MCF 10A (cell line): ENCODE measurements around the gene CNNM2. TPM values are rescaled to one million over a fixed set of nuclear protein-coding genes. Genes with fewer than 3 reads are reported as not detected.

Experiments used
- BruUV-seq: library from RNA; stranded (reverse); fragments of 400-500 nt; replicated peaks from 2 replicates; lab custom pipeline; 2021; lab: Mats Ljungman, UMichigan
- CTCF ChIA-PET: fragments of 300-600 bp; sonication (Branson Sonifier 250); formaldehyde crosslinking; extraction: SDS; loops from one replicate; lab custom pipeline; 2021; ENCODE audit warnings: antibody characterized with exemption, inconsistent platforms; lab: Yijun Ruan, JAX
- POLR2A ChIA-PET: fragments of 300-600, 350-650 bp; sonication (Branson Sonifier 250); formaldehyde crosslinking; extraction: SDS; loops from one replicate; lab custom pipeline; 2020; ENCODE audit warnings: antibody characterized with exemption, inconsistent platforms; lab: Yijun Ruan, JAX
- DNase-seq: peaks from one replicate; pipeline ENCODE4 v3.0.0-alpha.2; 2018; ENCODE audit not compliant: unreplicated experiment
- H3K27ac Mint-ChIP-seq: one replicate; pipeline ENCODE4 v1.8.0; 2022; ENCODE audit warnings: mild to moderate bottlenecking, low read depth, mixed read lengths; ENCODE audit not compliant: unreplicated experiment
- H3K27me3 Mint-ChIP-seq: one replicate; pipeline ENCODE4 v1.8.0; 2022; ENCODE audit warnings: mixed read lengths; ENCODE audit not compliant: insufficient read depth, unreplicated experiment
- H3K36me3 Mint-ChIP-seq: one replicate; pipeline ENCODE4 v1.8.0; 2022; ENCODE audit warnings: mild to moderate bottlenecking, moderate library complexity, mixed read lengths; ENCODE audit not compliant: insufficient read depth, unreplicated experiment
- H3K4me1 Mint-ChIP-seq: one replicate; pipeline ENCODE4 v1.8.0; 2022; ENCODE audit warnings: mixed read lengths; ENCODE audit not compliant: insufficient read depth, unreplicated experiment
- H3K4me3 Mint-ChIP-seq: one replicate; pipeline ENCODE4 v1.8.0; 2022; ENCODE audit warnings: mild to moderate bottlenecking, moderate library complexity, mixed read lengths; ENCODE audit not compliant: unreplicated experiment
- H3K9me3 Mint-ChIP-seq: one replicate; pipeline ENCODE4 v1.8.0; 2022; ENCODE audit warnings: mixed read lengths; ENCODE audit not compliant: unreplicated experiment
- intact Hi-C: fragments of 100-400 bp; cut with micrococcal nuclease; formaldehyde crosslinking; loops from 2 replicates; pipeline ENCODE4 v1.14.1; 2022
- total RNA-seq: library from RNA; stranded (reverse); gene quantifications from 2 replicates; pipeline ENCODE4 v1.2.3, GENCODE V29; 2022
- TF ChIP-seq, protein P1 (sequence below): fragments of 200-600 bp; IDR thresholded peaks from one replicate; pipeline ENCODE4 v1.8.0; 2022; ENCODE audit warnings: antibody characterized with exemption, mild to moderate bottlenecking; ENCODE audit not compliant: unreplicated experiment

Gene CNNM2
- total RNA-seq, 1 experiment from 2014 or later, result 5.6 TPM

DNA sequence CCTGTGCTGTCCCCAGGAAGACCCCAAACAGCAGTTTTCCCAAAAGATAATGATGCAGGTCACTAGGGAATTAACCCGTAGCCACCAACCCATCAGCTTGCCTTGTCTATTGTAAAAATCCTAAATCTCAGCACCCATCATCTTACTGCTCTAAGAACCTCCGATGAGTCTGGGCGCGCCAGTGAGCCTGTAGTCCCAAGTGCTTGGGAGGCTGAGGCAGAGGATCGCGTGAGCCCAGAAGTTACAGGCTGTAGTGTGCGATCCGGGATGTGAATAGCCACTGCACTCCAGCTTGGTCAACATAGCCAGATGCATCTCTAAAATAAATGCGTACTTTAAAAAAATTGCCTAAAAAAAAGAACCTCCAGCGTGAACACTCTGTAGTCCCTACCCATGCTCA lies 47.9 kb upstream of the CNNM2 start:
- Mint-ChIP-seq H3K27me3 (no peaks in the 10 kb centered on the region), H3K4me3 (no peak overlapping the region), H3K27ac (no peak overlapping the region), H3K4me1 (no peaks in the 10 kb centered on the region), H3K9me3 (no peaks in the 10 kb centered on the region), H3K36me3 (peaks cover 10% of the 10 kb centered on the region)
- ChIA-PET CTCF (interaction anchor here (0.6 kb wide), 1 partner anchor 127 kb away, joined by 3 read pairs; no protein-coding TSS in a partner anchor), POLR2A (no interaction called here)
- no TSS peak for BruUV-seq
- TF ChIP-seq, protein P1, sequence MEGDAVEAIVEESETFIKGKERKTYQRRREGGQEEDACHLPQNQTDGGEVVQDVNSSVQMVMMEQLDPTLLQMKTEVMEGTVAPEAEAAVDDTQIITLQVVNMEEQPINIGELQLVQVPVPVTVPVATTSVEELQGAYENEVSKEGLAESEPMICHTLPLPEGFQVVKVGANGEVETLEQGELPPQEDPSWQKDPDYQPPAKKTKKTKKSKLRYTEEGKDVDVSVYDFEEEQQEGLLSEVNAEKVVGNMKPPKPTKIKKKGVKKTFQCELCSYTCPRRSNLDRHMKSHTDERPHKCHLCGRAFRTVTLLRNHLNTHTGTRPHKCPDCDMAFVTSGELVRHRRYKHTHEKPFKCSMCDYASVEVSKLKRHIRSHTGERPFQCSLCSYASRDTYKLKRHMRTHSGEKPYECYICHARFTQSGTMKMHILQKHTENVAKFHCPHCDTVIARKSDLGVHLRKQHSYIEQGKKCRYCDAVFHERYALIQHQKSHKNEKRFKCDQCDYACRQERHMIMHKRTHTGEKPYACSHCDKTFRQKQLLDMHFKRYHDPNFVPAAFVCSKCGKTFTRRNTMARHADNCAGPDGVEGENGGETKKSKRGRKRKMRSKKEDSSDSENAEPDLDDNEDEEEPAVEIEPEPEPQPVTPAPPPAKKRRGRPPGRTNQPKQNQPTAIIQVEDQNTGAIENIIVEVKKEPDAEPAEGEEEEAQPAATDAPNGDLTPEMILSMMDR, result no peak
- intact Hi-C loops, result no loop called here
- no peak for DNase-seq

GRCh38 chr10:102872163-102872562 lies 45.9 kb upstream of the CNNM2 start:
- TF ChIP-seq, protein P1, result no peak
- no peak for DNase-seq
- no peaks in the 10 kb centered on the region for H3K27me3 Mint-ChIP-seq
- no peak overlapping the region for H3K4me3 Mint-ChIP-seq
- H3K36me3 Mint-ChIP-seq, result peaks cover 10% of the 10 kb centered on the region
- intact Hi-C loops, result no loop called here
- no peaks in the 10 kb centered on the region for H3K9me3 Mint-ChIP-seq
- ChIA-PET CTCF (interaction anchor here (0.7 to 1.6 kb wide), 4 partner anchors 10 to 119 kb away, joined by 3 to 4 read pairs (median 3); no protein-coding TSS in a partner anchor), POLR2A (interaction anchor here (0.6 kb wide), 1 partner anchor 483 kb away, joined by 3 read pairs; no protein-coding TSS in a partner anchor)
- H3K4me1 Mint-ChIP-seq, result no peaks in the 10 kb centered on the region
- no TSS peak for BruUV-seq
- no peak overlapping the region for H3K27ac Mint-ChIP-seq

- no peaks in the 10 kb centered on the region for H3K36me3 Mint-ChIP-seq
- H3K27ac Mint-ChIP-seq, result no peak overlapping the region
- intact Hi-C loops, result no loop called here
- H3K27me3 Mint-ChIP-seq, result no peaks in the 10 kb centered on the region
- no peaks in the 10 kb centered on the region for H3K9me3 Mint-ChIP-seq
- CTCF ChIA-PET, result interaction anchor here (1.2 kb wide), 1 partner anchor 42 kb away, joined by 3 read pairs; no protein-coding TSS in a partner anchor
- TF ChIP-seq, protein P1, result no peak
- no peak for DNase-seq
- BruUV-seq, result no TSS peak
- H3K4me1 Mint-ChIP-seq, result no peaks in the 10 kb centered on the region
- H3K4me3 Mint-ChIP-seq, result no peak overlapping the region
- POLR2A ChIA-PET, result interaction anchor here (0.6 to 0.9 kb wide), 2 partner anchors 25 to 194 kb away, joined by 3 read pairs; no protein-coding TSS in a partner anchor
Observed at GRCh38 chr10:102876747-102877153, 41.3 kb upstream of the CNNM2 start.

DNA sequence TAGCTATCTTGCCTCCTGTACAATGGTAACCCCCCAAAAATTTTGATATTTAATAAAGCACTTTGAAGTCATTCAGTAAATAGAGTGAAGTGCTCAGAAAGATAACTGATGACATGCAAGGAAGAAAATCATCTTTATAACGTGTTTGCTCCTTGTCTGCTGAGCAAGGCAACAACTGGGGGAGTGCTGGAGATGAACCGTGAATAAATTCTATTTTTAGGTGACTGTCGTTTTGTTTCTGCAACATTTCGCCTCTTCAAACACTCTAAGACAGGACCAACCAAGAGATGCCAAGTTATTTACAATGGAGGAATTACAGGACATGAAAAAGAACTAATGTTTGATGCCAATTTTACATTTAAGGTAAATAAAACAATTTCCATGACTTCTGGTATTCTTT lies 39.5 kb upstream of the CNNM2 start:
- no peaks in the 10 kb centered on the region for H3K36me3 Mint-ChIP-seq
- TF ChIP-seq, protein P1, result no peak
- no TSS peak for BruUV-seq
- no peak for DNase-seq
- intact Hi-C loops, result no loop called here
- H3K27ac Mint-ChIP-seq, result no peak overlapping the region
- H3K9me3 Mint-ChIP-seq, result no peaks in the 10 kb centered on the region
- H3K4me3 Mint-ChIP-seq, result no peak overlapping the region
- POLR2A ChIA-PET, result no interaction called here
- CTCF ChIA-PET, result interaction anchor here (1.5 kb wide), 1 partner anchor 24 kb away, joined by 6 read pairs; no protein-coding TSS in a partner anchor
- H3K27me3 Mint-ChIP-seq, result no peaks in the 10 kb centered on the region
- H3K4me1 Mint-ChIP-seq, result no peaks in the 10 kb centered on the region
